AG08395 (cell line): ENCODE results near the gene CRPPA.
A peak's percentile ranks its signal among the peaks of the same experiment; 100 is the strongest.

Experiments used
- DNase-seq: peaks from one replicate; pipeline ENCODE4 v3.0.0; 2012; ENCODE audit warnings: mixed read lengths, low spot score

CRPPA gene

GRCh38 chr7:16422917-16423316, 1.6 kb upstream of the CRPPA start:
- DNase-seq = no peak

GRCh38 chr7:16422103-16422435, 731 bp upstream of the CRPPA start:
- DNase-seq = no peak

- peak; percentile 90 for DNase-seq
Observed at GRCh38 chr7:16420649-16421332, 547 bp downstream of the CRPPA start.

GRCh38 chr7:16420329-16420648, 1.0 kb downstream of the CRPPA start:
- no peak for DNase-seq

- no peak for DNase-seq
Observed at GRCh38 chr7:16419859-16420258, 1.5 kb downstream of the CRPPA start.

GRCh38 chr7:16419126-16419525, 2.2 kb downstream of the CRPPA start:
- no peak for DNase-seq

- no peak for DNase-seq
Observed at GRCh38 chr7:16417906-16418305, 3.4 kb downstream of the CRPPA start.

GRCh38 chr7:16416289-16417282, 4.8 kb downstream of the CRPPA start:
- DNase-seq = peak; percentile 39

- no peak for DNase-seq
Observed at GRCh38 chr7:16412274-16413254, 8.8 kb downstream of the CRPPA start.

- no peak for DNase-seq
Observed at GRCh38 chr7:16411391-16411790, 9.9 kb downstream of the CRPPA start.

- DNase-seq = no peak
Observed at GRCh38 chr7:16409777-16410176, 11.6 kb downstream of the CRPPA start.

GRCh38 chr7:16404636-16405035, 16.7 kb downstream of the CRPPA start:
- no peak for DNase-seq

GRCh38 chr7:16403475-16403874, 17.9 kb downstream of the CRPPA start:
- no peak for DNase-seq

- DNase-seq = no peak
Observed at GRCh38 chr7:16402940-16403339, 18.4 kb downstream of the CRPPA start.

- DNase-seq = no peak
Observed at GRCh38 chr7:16402091-16402490, 19.2 kb downstream of the CRPPA start.

- no peak for DNase-seq
Observed at GRCh38 chr7:16400893-16401275, 20.5 kb downstream of the CRPPA start.

GRCh38 chr7:16399916-16400892, 21.1 kb downstream of the CRPPA start:
- no peak for DNase-seq

- DNase-seq = no peak
Observed at GRCh38 chr7:16399265-16399831, 22.0 kb downstream of the CRPPA start.

- DNase-seq = no peak
Observed at GRCh38 chr7:16398146-16399017, 23.0 kb downstream of the CRPPA start.
